ENCODE measurements around the gene EP300.
"Not testable (repeated sequence)": the region's sequence is repeated elsewhere in the genome, so short reads cannot be mapped to it uniquely, and the experiment has no call there.

The EP300 gene

GRCh38 chr22:41152902-41153301 lies 60.5 kb downstream of the EP300 start:
- DNase-seq (ENCODE audit: low read depth): no peak

DNA sequence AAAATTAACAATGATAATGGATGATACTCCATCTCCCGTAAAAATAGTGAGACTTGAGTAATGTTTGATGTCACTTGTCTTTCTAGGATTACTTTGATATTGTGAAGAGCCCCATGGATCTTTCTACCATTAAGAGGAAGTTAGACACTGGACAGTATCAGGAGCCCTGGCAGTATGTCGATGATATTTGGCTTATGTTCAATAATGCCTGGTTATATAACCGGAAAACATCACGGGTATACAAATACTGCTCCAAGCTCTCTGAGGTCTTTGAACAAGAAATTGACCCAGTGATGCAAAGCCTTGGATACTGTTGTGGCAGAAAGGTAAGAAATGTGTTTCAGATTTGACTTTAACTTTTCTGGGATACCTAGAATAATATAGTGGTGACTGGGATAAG lies 64.7 kb downstream of the EP300 start:
- no peak for DNase-seq (ENCODE audit: low read depth)

DNA sequence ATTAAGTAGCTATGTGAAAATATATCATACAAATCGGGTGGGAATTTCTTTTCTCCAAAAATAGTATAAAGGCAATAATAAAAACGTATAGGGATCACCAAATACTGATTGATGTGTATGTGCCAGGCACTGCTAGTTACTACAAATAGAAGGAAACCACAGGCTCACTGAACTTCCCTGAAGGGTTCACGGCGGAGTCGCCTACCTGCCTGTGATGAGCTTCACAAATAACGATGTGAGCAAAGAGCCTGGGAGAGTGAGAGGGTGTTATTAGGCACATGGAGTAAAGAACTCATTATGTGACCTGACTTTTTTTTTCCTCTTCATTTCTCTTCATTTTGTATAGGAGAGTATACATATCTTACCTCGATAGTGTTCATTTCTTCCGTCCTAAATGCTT lies 76.8 kb downstream of the EP300 start:
- DNase-seq (ENCODE audit: low read depth): no peak

- DNase-seq (ENCODE audit: low read depth): no peak
Measured at GRCh38 chr22:41171996-41172395, 79.6 kb downstream of the EP300 start.

- DNase-seq (ENCODE audit: low read depth): no peak
Measured at GRCh38 chr22:41175546-41175945, 83.2 kb downstream of the EP300 start.

GRCh38 chr22:41177040-41177621 lies 84.7 kb downstream of the EP300 start:
- DNase-seq (ENCODE audit: low read depth): no peak

GRCh38 chr22:41177622-41178424 lies 85.4 kb downstream of the EP300 start:
- no peak for DNase-seq (ENCODE audit: low read depth)

DNA sequence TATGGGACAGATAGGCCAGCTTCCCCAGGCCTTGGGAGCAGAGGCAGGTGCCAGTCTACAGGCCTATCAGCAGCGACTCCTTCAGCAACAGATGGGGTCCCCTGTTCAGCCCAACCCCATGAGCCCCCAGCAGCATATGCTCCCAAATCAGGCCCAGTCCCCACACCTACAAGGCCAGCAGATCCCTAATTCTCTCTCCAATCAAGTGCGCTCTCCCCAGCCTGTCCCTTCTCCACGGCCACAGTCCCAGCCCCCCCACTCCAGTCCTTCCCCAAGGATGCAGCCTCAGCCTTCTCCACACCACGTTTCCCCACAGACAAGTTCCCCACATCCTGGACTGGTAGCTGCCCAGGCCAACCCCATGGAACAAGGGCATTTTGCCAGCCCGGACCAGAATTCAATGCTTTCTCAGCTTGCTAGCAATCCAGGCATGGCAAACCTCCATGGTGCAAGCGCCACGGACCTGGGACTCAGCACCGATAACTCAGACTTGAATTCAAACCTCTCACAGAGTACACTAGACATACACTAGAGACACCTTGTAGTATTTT lies 86.1 kb downstream of the EP300 start:
- DNase-seq (ENCODE audit: low read depth): no peak

DNA sequence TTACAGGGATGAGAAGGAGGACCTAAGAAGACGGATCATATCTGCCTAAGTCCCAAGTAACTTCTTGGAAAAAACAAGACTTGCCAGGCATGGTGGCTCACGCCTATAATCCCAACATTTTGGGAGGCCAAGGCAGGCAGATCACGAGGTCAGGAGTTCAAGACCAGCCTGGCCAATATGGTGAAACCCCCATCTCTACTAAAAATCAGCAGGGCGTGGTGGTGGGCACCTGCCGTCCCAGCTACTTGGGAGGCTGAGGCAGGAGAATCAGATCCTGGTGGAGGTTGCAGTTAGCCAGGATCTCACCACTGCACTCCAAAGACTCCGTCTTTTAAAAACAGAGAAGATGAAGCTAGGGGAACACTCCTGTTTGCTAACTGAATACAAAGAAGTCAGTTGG lies 88.0 kb downstream of the EP300 start:
- DNase-seq (ENCODE audit: low read depth): not testable (repeated sequence)

- DNase-seq (ENCODE audit: low read depth): no peak
Measured at GRCh38 chr22:41180926-41181325, 88.5 kb downstream of the EP300 start.

DNA sequence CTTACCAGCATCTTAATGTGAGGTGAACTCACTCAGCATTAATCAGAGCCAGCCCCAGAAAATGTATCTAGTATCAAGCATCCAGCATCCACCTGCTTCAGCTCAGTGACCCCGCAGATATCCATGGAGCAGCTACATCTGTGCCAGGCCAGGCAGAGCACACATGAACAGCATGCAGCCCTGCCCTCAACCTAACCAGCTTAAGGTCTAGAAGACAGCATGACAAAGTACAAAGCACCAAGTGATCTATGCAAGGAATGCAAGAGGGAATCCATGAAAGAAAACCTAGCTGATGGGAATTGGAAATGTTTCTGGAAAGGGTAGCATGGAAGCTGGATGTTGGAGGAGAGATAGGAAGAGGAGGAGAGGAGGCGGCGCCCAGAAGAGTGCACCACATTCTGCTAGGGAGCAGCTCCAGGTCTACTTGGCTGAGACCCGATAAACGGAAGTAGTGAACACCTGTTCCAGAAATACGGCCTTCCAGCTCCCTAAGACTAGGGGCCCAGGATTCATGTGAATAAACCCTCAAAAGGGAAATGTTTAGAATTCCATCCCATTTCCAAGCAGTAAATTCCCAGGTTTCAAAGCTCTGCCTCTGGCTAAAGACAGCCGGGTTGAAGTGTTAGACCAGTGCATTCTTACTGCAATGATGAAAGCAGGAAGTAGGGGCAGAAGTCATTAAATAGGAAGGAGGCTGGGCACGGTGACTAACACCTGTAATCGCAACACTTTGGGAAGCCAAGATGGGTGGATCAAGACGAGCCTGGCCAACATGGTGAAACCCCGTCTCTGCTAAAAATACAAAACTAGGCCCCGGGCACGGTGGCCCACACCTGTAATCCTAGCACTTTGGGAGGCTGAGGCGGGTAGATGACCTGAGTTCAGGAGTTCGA lies 89.2 kb downstream of the EP300 start:
- peak; percentile 55 for DNase-seq (ENCODE audit: low read depth)

- no peak for DNase-seq (ENCODE audit: low read depth)
Measured at GRCh38 chr22:41184679-41185078, 92.3 kb downstream of the EP300 start.

GRCh38 chr22:41191467-41191866 lies 99.1 kb downstream of the EP300 start:
- DNase-seq (ENCODE audit: low read depth): no peak

DNA sequence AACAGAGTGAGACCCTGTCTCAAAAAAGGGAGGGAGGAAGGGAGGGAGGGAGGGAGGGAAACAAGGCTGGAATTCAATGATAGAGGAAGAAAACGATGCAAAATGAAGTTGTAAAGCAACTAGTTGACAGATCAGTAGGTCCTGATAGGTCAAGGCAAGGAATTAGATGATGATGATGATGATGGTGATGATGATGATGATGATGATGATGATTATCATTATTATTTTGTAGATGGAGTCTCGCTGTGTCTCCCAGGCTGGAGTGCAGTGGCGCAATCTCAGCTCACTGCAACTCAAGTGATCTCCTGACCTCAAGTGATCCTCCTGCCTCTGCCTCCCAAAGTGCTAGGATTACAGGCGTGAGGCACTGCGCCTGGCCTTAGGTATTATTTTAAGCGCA lies 101.4 kb downstream of the EP300 start:
- no peak for DNase-seq (ENCODE audit: low read depth)

GRCh38 chr22:41197038-41197972 lies 104.9 kb downstream of the EP300 start:
- DNase-seq (ENCODE audit: low read depth): peak; percentile 17

DNA sequence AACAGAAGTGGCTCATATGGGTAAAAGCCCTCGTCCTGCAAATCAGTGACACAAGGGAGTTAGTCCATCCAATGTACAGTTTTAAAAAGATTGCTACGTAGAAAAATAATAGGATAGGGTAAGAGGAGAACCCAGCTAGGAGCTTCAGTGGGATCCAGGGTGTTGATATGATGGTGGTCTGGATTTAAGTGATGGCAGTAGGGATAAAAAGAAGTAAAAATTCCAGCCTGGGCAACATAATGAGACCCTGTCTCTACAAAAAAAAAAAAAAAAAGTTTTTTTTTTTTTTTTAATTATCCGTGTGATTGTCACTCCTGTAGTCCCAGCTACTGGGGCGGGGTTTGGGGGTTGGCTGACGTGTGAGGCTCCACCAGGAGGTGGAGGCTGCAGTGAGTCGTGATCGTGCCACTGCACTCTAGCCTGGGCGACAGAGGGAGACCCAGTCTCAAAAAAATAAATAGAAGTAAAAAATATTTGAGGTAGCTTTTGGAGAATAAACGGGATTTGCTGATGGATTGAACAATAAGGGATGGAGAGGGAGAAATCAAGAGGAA lies 105.7 kb downstream of the EP300 start:
- no peak for DNase-seq (ENCODE audit: low read depth)

DNA sequence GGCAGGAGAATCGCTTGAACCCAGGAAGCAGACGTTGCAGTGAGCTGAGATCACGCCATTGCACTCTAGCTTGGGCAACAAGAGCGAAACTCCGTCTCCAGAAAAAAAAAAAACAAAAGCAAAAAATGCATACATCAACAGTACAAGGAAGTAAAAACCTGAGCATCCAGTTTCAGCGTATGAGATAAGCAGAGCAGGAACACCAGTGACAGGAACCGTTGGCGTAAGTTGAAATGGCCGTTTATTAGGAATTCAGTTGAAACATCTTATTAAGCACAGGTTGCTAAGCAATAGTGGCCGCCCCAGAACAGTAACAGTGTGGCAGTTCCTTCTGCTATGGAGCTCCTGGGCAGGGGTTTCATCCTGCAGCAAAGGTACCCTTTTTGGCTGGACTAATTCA lies 108.7 kb downstream of the EP300 start:
- no peak for DNase-seq (ENCODE audit: low read depth)

DNA sequence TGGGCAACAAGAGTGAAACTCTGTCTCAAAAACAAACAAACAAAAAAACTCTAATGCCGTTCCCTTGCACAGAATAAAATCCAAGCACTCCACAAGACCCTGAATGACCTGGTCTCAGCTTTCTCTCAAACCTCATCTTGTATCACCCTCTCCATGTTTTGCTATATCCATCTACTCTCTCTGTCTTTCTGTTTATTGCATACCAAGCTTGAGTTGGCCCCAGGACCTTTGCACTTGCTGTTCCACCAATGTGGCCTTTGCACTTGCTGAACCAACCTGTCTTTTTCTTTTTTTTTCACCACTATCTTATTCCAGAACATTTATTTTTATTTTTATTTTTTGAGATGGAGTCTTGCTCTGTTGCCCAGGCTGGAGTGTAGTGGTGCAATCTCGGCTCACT lies 110.7 kb downstream of the EP300 start:
- no peak for DNase-seq (ENCODE audit: low read depth)

- no peak for DNase-seq (ENCODE audit: low read depth)
Measured at GRCh38 chr22:41204066-41204465, 111.7 kb downstream of the EP300 start.

DNA sequence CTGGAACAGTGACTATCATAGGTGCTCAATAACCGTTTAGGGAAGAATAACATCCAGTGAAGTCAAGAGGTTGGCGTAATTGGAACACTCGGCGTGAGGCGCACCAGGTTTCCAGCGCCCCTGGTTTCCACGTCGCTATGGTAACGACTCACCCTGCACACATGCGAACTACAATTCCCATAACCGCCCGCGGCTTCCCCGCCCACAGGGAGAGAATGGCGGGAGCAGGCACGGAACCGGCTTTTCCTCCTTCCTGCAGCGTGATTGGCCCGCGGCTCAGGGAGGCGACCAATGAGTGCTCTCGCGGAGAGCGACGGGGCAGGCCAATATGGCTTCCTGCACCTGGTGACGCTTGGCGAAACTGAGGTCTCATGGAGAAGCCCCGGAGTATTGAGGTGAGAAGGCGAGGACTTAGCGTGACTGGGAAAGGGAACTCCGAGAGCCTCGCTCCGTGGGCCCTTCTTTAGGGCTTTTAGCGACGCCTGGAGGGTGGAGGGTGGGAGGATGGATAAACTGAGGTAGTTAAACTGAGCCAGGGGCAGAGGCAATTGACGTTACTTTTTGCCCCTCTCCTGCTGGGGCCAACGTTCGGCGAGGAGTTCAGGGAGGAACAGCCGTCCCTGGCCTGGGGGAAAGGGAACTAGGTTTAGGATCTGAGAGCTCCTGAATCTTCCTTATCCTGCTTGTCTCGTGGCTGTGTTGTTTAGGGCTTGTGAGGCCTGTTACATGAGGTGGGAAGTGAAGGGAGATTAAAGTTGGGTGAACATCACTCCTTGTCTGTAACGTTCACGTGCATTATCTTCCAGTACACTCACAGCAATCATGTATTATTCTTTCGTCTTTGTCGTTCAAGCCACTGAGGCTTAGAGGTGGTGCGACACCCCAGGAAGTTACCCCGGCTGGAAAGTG lies 112.9 kb downstream of the EP300 start, which contains the start of gene L3MBTL2:
Gene L3MBTL2, plus strand, starts transcription at position 321 of the 909 bp plus-strand sequence. Its CDS starts 51 bp downstream, at position 372.
- DNase-seq (ENCODE audit: low read depth): peak; percentile 91
